Hepatic stellate cell (primary cell): ENCODE results near the gene DDC.

Source experiments
- DNase-seq: peaks from one replicate; pipeline ENCODE4 v3.0.0; 2011; ENCODE audit warnings: low spot score

DDC gene

GRCh38 chr7:50412973-50413372, 152.2 kb downstream of the DDC start:
- DNase-seq = no peak

- no peak for DNase-seq
Observed at GRCh38 chr7:50411332-50411731, 153.9 kb downstream of the DDC start.

GRCh38 chr7:50409856-50410745, 155.1 kb downstream of the DDC start:
- no peak for DNase-seq
